ENCODE data around the gene SYS1.

Gene SYS1

GRCh38 chr20:45355209-45356084, 7.5 kb upstream of the SYS1 start:
- DNase-seq (ENCODE audit: low read depth in 1 of 2, low spot score in 1 of 2), result no peak

GRCh38 chr20:45358282-45359068, 4.5 kb upstream of the SYS1 start:
- no peak for DNase-seq (ENCODE audit: low read depth in 1 of 2, low spot score in 1 of 2)

GRCh38 chr20:45359069-45359405, 3.9 kb upstream of the SYS1 start:
- no peak for DNase-seq (ENCODE audit: low read depth in 1 of 2, low spot score in 1 of 2)

GRCh38 chr20:45359406-45360148, 3.4 kb upstream of the SYS1 start:
- no peak for DNase-seq (ENCODE audit: low read depth in 1 of 2, low spot score in 1 of 2)

- DNase-seq (ENCODE audit: low read depth in 1 of 2, low spot score in 1 of 2), result no peak
These were observed 1.2 kb upstream of the SYS1 start for GRCh38 chr20:45361793-45362192.

- no peak for DNase-seq (ENCODE audit: low read depth in 1 of 2, low spot score in 1 of 2)
These were observed 896 bp downstream of the SYS1 start for GRCh38 chr20:45363611-45364492.

GRCh38 chr20:45365444-45365970, 2.6 kb downstream of the SYS1 start:
- no peak for DNase-seq (ENCODE audit: low read depth in 1 of 2, low spot score in 1 of 2)

- no peak for DNase-seq (ENCODE audit: low read depth in 1 of 2, low spot score in 1 of 2)
These were observed 3.2 kb downstream of the SYS1 start for GRCh38 chr20:45366192-45366591.

- no peak for DNase-seq (ENCODE audit: low read depth in 1 of 2, low spot score in 1 of 2)
These were observed 3.7 kb downstream of the SYS1 start for GRCh38 chr20:45366631-45367030.

- no peak for DNase-seq (ENCODE audit: low read depth in 1 of 2, low spot score in 1 of 2)
These were observed 4.2 kb downstream of the SYS1 start for GRCh38 chr20:45367126-45367525.

GRCh38 chr20:45368221-45368980, 5.4 kb downstream of the SYS1 start:
- DNase-seq (ENCODE audit: low read depth in 1 of 2, low spot score in 1 of 2), result no peak

- no peak for DNase-seq (ENCODE audit: low read depth in 1 of 2, low spot score in 1 of 2)
These were observed 7.7 kb downstream of the SYS1 start for GRCh38 chr20:45370571-45371160.

- DNase-seq (ENCODE audit: low read depth in 1 of 2, low spot score in 1 of 2), result no peak
These were observed 9.3 kb downstream of the SYS1 start for GRCh38 chr20:45372241-45372640.

GRCh38 chr20:45372646-45373352, 9.8 kb downstream of the SYS1 start:
- DNase-seq (ENCODE audit: low read depth in 1 of 2, low spot score in 1 of 2), result no peak

- peak; percentile 82 to 84 for DNase-seq (ENCODE audit: low read depth in 1 of 2, low spot score in 1 of 2)
These were observed 10.6 kb downstream of the SYS1 start for GRCh38 chr20:45373353-45374100.

GRCh38 chr20:45374101-45374467, 11.1 kb downstream of the SYS1 start:
- no peak for DNase-seq (ENCODE audit: low read depth in 1 of 2, low spot score in 1 of 2)

- no peak for DNase-seq (ENCODE audit: low read depth in 1 of 2, low spot score in 1 of 2)
These were observed 12.0 kb downstream of the SYS1 start for GRCh38 chr20:45374966-45375365.

GRCh38 chr20:45377269-45377668, 14.3 kb downstream of the SYS1 start:
- DNase-seq (ENCODE audit: low read depth in 1 of 2, low spot score in 1 of 2), result no peak
